ENCODE data around the gene STAT2.
"Not testable (repeated sequence)": the region's sequence is repeated elsewhere in the genome, so short reads cannot be mapped to it uniquely, and the experiment has no call there.

Gene STAT2

DNA sequence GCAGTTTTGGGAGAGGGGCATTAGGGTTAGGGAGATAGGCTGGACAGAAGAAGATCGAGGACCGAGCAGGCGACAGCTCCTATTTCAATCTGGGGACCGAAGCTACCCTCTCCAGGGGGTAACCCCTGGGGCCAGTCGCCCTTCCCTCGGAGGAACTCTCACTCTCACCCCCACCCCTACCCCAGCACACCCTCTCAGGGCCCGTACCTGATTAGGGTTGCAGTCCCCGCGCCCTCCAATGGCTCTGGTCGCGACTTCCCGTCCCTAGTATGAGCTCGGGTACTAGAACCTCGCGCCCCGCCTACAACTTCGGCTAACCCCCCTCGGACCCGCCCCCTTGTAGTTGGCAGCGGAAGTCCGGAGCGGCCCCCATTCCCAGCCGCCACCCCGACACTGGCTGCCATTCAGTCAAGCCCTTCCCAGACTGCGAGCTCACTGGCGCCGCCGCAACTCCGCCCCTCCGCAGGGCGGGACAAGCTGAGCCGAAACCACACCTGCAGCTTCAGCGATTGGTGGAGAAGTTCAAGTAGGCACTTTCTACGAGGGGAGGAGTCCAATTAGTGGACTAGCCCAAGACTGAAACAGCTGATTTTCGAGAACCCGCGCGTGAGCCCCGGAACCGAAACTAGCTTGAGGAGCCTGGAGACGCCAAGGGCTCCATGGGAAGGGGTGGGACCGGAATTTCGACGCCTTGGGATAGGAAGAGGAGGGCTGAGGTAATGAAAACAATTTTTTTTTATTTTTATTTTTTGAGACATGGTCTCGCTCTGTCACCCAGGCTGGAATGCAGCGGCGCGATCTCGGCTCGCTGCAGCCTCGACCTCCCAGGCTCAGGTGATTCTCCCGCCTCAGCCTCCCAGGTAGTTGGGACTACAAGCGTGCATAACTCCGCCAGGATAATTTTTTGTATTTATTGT is at the start of gene STAT2:
Gene STAT2 (minus strand): TSS at position 257 of the 917 bp plus-strand sequence. CDS start 3,536 bp downstream, outside the sequence.
- DNase-seq, result peak; percentile 98

DNA sequence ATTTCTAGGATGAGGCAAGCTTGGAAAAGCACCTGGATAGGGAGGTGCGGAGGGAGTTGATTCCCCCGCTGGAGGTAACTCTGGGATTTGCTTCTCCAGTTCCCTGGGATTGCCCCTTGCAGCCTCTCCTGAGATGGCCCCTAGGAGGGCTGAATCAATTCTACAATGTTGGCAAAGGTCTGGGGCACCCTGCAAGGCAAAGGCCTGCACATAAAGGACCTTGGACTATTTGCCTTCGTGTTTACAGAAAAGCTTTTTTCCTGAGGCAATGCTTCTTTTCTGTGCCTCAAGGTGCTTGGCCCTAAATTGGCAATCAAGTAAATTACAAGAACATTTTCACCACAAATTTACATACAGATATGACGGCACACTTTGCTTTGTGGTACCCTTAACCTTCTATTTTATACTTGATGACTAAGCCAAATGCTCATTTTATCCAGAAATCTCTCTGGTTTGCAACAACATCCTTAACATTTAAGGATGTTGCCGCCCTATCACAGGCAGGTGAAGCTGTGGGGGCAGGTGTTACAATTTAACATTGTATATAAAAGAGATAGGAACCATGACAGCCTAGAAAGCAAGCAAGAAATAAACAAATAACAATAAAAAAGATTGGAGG is 49.0 kb upstream of the STAT2 start:
- DNase-seq, result no peak

DNA sequence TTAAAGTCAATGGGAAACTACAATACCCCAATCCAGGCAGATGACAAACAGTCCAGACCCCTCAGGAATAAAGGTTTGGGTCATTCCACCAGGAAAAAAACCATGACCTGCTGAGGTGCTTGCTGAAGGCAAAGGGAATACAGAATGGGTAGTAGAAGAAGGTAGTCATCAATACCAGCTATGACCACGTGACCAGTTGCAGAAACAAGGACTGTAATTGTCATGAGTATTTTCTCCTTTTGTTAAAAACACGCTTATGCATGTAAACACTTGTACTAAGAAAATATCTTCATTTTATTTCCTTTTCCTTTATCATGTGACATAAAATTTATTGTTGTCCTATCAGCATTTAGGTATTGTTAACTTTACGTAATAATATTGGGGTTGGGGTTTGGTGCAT is 44.3 kb upstream of the STAT2 start:
- DNase-seq, result not testable (repeated sequence)

DNA sequence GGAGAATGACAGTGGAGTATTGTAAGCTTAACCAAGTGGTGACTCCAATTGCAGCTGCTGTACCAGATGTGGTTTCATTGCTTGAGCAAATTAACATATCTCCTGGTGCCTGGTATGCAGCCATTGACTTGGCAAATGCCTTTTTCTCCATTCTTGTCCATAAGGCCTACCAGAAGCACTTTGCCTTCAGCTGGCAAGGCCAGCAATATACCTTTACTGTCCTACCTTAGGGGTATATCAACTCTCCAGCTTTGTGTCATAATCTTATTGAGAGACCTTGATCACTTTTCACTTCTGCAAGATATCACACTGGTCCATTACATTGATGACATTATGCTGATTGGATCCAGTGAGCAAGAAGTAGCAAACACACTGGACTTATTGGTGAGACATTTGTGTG is 41.7 kb upstream of the STAT2 start:
- DNase-seq, result not testable (repeated sequence)

DNA sequence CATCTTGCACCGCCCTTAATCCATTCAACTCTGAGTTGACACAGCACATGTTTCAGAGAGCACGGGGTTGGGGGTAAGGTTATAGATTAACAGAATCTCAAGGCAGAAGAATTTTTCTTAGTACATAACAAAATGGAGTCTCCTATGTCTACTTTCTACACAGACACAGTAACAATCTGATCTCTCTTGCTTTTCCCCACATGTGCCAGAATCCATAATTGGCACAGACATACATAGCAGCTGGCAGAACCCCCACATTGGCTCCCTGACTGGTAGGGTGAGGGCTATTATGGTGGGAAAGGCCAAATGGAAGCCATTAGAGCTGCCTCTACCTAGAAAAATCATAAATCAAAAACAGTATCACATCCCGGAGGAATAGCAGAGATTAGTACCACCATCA is 41.2 kb upstream of the STAT2 start:
- DNase-seq, result not testable (repeated sequence)

DNA sequence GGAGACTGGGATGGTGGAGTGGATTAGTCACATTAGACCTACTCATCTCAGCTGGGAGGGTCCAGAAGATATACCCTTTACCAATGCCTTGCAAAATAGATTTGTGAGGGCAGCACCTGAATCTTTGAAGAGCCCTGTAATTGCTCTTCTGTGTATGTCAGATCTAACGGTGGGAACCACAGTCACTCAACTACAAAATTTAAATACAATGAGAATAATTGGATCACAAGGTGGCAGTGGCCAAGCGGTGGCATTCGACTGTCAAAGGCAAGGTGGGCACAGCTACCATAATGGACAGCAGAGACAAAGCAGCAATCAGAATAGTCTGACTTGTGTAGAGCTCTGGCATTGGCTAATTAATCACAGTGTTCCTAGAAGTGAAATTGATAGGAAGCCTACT is 39.6 kb upstream of the STAT2 start:
- not testable (repeated sequence) for DNase-seq

DNA sequence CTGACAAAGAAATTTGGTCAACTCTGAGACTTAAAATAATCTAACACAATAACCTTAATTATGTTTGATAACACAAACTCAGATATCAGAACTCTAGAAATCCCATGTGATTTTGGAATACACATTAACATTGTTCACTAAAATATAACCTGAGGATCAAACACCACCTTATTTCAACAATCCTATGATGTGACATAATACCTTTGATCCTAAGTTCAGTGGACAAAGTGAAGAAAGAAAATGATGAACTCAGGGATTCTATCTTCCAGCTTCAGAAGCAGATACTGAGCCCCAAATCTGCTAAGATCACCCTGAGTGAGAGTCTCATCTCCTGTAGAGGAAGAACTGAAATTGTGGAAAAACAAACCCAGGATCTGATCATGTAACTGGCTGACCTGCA is 38.4 kb upstream of the STAT2 start:
- no peak for DNase-seq

DNA sequence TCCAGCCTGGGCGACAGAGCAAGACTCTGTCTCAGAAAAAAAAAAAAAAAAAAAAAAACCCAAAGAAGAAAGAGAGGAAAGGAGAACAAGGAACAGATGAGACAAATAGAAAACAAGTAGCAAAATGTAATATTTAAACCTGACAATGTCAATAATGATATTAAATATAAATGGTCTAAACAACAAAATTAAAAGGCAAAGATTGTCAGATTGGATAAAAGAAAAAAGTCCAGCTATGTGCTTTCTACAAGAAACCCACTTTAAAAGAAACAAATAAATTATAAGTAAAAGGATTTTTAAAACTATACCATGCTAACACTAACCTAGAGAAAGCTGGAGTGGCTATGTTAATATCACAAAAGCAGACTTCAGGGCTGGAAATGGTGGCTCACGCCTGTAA is 32.4 kb upstream of the STAT2 start:
- DNase-seq, result no peak

DNA sequence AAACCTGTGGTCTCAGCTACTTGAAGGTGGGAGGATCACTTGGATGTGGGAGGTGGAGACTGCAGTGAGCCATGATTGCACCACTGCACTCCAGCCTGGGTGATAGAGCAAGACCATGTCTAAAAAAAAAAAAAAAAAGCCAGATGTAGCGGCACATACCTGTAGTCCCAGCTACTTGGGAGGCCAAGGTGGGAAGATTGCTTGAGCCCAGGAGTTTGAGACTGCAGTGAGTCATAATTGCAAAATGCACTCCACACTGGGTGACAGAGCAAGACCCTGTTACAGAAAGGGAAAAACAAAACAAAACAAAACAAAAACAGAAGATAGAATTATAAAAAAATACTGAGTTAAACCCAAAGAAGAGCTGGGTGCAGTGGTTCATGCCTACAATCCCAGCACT is 31.8 kb upstream of the STAT2 start:
- no peak for DNase-seq

DNA sequence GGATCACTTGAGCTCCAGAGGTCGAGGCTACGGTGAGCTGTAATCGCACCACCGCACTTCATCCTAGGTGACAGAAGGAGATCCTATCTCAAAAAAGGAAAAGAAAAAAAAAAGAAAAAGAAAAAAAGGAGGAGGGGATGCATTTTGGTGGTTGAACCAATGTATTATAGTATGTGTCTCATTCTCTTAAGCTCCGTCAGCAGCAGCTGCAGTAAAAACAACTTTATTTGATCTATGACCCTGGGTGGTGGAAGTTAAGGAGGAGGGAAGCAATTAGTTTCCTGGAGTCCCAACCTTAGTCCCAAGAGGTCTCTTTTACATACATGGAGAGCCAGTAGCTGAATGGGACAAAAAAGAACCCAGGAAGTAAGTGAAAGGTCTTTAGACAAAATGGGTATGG is 29.5 kb upstream of the STAT2 start:
- no peak for DNase-seq

DNA sequence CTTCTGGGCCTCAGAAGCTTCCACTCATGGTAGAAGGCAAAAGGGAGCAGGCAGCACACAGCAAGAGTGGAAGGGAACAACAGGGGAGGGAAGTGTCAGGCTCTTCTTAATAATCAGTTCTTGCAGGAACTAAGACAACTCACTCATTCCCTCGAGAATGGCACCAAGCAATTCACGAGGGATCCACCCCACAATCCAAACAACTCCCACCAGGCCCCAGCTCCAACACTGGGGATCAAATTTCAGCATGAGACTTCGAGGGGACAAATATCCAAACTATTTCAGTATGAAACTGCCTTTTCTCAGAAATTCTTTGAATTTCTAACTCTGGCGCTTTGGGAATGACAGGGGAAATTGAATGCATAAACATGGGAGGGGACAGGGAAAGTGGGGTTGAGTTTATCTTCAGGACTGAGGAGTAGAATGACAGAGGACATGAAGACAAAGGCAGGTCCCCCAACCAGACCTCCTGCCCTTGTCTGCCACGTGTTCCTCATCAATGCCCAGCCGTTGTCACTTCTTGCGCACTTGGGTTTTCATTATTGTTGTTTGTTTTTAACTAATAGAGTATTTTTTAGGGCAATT is 27.3 kb upstream of the STAT2 start:
- DNase-seq, result no peak

DNA sequence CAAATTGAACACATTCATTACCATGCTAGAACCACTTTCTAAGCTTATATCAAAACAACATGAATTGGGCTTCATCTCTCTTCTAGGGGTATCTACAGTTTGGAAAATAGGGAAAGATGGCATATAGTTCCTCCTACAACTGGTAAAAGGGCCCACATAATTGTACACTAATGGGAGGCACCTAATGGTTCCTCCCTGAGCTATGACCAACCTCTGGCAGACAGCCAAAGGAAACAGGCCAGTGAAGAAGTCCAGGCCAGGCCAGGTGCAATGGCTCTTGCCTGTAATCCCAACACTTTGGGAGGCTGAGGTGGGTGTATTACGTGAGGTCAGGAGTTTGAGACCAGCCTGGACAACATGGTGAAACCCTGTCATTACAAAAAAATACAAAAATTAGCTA is 26.0 kb upstream of the STAT2 start:
- DNase-seq, result no peak

DNA sequence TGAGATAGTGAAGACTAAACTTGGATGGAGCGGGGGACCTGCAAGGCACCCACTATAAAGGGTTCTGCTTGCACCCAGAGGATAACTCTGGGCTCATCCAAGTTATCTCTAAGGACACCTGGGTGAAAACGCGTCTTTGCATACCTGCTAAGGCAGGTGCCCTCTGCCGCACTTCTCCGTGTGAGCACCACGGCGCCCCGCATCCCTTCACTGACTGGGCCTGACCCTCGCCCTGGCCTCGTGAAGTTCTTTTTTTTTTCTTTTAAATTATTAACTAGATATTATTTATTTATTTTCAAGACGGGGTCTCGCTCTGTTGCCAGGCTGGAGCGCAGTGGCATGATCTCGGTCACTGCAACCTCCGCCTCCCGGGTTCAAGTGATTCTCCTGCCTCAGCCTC is 22.7 kb upstream of the STAT2 start:
- no peak for DNase-seq

DNA sequence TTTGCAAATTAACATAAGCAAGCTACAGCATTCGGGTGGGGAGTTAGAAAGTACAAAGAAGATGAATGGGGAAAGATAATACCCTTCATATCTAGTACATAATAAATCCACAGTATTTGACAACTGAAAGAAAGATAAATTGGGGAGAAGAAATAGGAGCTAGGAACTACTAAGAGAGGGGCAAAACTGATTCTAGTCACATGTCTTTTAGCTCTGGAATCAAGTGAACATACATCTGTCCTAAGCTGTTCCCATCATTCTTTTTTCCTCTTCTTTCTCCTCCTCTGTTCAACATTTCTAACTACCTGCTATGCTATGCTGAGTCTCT is 18.0 kb upstream of the STAT2 start:
- DNase-seq, result no peak

DNA sequence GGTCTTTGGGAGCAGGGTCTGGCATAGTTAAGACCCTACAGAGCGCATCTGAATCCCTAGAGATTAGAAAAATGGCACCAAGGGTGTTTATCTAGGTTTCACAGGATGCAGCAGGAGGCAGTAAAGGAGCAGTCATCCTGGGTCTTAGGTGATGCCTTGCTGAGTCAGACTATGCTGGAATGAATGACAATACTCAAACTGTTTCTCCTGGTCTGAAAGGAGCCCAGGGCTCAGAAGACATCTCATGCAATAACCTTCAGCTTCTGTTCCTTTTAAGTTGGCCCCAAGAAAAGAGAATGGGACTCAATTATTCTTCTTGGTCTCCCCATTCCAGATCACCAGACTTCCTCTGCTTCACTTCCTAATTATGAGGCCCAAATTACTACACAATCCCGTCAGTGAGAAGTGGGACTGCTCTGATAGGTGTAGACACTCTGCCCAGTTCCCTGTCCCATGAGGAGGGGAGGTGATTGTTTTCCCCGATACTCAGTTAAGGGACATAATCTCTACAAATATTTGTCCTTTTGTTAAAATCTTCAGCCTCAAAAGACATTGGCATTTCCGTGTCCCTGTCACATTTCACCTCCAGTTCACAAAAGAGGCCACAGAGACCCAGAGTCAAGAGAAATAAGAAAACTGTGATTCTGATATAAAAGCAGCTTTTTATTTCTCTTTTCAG is 17.5 kb upstream of the STAT2 start:
- no peak for DNase-seq

DNA sequence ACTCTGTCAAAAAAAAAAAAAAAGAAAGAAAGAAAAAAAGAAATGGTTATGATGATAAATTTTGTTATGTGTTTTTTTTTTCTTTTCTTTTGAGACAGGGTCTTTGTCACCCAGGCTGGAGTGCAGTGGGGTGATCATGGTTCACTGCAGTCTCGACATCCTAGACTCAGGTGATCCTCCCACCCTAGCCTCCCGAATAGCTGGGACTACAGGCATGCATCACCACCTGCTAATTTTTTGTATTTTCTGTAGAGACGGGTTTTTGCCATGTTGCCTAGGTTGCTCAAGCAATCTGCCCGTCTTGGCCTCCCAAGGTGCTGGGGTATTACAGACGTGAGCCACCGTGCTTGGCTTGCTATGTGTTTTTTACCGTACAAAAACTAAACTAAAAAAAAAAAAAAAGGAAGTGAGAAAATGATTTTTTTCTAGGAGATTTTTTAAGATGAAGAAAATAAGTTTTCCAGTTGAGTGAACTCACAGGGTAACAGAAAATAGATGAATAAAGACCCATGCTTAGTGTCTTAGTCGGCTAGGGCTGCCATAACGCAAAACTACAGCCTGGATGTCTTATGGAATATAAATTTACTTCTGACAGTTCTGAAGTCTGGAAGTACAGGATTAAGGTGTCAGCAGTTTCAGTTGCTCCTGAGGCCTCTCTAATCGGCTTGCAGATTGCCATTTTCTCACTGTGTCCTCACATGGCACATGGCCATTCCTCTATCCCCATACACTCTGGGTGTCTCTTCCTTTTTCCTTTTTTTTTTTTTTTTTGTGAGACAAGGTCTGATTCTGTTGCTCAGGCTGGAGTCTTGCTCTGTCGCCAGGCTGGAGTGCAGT is 15.9 kb upstream of the STAT2 start:
- no peak for DNase-seq

DNA sequence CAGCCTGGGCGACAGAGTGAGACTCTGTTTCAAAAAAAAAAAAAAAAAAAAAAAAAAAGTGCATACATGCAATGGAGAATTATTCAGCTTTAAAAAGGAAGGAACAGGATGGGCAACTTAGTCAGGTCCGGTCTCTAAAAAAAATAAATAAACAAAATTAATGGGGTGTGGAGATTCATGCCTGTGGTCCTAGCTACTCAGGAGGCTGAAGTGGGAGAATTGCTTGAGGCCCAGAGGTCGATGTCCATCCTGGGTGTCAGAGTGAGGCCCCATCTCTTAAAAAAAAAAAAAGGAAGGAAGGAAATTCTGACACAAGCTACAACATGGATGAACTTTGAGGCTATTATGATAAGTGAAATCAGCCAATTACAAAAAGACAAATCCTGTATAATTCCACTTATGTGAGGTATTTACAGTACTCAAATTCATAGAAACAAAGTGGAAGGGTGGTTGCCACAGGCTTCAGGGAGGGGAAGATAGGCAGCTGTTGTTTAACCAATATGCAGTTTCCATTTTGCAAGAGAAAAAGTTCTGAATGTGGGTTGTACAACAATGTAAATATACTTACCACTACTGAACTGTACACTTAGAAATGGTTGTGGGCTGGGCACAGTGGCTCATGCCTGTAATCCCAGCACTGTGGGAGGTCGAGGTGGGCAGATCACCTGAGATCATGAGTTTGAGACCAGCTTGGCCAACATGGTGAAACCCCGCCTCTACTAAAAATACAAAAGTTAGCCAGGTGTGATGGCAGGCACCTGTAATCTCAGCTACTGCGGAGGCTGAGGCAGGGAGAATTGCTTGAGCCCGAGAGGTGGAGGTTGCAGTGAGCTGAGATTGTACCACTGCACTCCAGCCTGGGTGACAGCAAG is 15.1 kb upstream of the STAT2 start:
- no peak for DNase-seq

DNA sequence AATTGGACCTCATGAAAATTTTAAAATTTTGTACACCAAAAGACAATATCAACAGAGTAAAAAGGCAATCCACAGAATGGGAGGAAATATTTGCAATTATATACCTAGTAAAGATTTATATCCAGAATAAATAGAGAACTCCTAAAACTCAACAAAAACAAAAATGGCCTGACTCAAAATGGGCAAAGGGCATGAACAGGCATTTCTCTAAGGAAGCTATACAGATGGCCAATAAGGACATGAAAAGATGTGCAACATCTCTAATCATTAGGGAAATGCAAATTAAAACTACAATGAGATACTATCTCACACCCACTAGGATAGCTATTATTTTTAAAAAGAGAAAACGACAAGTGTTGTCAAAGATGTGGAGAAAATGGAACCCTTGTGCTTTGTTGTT is 13.6 kb upstream of the STAT2 start:
- no peak for DNase-seq

DNA sequence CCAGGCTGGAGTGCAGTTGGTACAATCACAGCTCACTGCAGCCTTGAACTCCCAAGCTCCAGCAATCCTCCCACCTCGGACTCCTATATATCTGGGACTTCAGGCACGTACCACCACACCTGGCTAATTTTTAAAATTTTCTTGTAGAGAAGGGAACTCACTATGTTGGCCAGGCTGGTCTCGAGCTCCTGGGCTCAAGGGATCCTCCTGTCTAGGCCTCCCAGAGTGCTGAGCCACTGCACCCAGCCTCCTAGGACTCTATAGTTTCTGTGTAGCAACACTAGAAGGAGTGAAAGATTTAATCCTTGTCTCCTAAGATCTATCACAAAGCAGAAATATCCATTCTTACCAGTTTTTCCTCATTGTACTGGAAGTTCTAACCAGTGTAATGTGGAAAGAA is 7.0 kb upstream of the STAT2 start:
- DNase-seq, result no peak

DNA sequence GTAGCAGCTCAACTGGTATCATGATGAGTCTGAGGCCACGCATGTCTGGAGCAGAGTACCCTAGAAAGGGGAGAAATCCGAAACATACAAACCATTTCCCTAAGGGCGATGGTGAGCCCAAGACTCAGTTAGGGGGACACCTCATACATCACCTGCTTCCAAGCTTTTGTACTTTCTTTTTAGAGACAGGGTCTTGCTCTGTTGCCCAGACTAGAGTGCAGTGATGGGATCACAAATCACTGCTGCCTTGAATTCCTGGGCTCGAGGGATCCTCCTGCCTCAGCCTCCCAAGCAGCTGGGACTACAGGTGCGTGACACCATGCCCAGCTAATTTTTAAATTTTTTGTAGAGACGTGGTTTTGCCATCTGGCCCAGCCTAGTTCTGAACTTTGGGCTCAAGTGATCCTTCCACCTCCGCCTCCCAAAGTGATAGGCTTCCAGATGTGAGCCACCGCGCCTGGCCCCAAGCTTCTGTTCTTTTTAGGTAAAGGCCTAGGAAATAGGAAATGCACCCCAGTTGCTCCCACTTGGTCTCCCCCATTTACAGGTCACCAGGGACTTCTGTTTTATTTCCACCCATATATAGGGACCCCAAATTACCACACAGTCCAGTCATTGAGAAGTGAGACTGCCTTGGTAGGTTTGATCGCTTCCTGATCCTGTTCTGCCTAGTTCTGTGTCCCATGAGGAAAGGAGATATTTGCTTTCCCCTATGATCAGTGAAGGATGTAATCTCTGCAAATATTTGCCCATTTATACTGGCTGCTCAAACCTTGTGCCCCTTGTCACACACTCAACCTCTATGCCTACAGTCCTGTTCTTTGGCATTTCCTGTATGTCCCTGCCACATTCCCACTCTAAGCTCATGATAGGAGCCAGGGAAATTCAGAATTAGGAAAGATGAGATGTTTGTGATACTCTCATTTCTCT is 2.5 kb upstream of the STAT2 start, which contains the start of gene APOF:
Gene APOF (minus strand): TSS at position 728 of the 930 bp plus-strand sequence. CDS start 112 bp downstream, at position 616.
- DNase-seq, result no peak
